ENCODE results near the gene GRID2. TPM values are rescaled to one million over a fixed set of nuclear protein-coding genes. Genes with fewer than 3 reads are reported as not detected.

The GRID2 gene
- total RNA-seq, 6 experiments from 2014 or later = not detected

- H3K27ac Mint-ChIP-seq = no peak overlapping the region
- H3K27me3 Mint-ChIP-seq (ENCODE audit: insufficient read depth) = no peaks in the 10 kb centered on the region
- H3K4me3 Mint-ChIP-seq = no peak overlapping the region
- no peak for DNase-seq
- H3K4me1 Mint-ChIP-seq (ENCODE audit: low read depth) = no peaks in the 10 kb centered on the region
- no peak for TF ChIP-seq CTCF (IDR thresholded peaks at IDR 0.05)
- peaks cover 8% of the 10 kb centered on the region for H3K9me3 Mint-ChIP-seq
- no peaks in the 10 kb centered on the region for H3K36me3 Mint-ChIP-seq (ENCODE audit: low read depth)
Observed at GRCh38 chr4:92657695-92658094, 353.9 kb downstream of the GRID2 start.

DNA sequence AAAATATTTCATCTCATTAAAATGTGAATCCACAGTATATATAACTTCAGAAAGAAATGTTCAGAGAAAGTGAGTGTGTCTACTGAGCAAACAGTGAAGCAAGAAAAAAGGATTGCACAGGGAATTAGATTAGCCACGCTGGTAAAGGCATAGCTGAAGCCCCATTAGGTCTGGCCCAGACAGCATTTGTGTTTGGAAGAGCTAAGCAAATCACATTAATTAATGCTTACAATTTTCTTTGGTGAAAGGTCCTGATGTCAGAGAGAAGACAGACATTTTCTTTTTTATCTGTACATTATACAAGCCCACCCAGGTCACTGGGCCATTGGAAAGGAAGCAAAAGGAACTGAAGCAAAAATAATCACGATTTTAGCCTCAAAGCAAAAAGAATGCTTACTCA, 354.6 kb downstream of the GRID2 start:
- no peaks in the 10 kb centered on the region for H3K27me3 Mint-ChIP-seq (ENCODE audit: insufficient read depth)
- H3K4me1 Mint-ChIP-seq (ENCODE audit: low read depth) = no peaks in the 10 kb centered on the region
- TF ChIP-seq CTCF (IDR thresholded peaks at IDR 0.05) = no peak
- no peak overlapping the region for H3K27ac Mint-ChIP-seq
- no peak overlapping the region for H3K4me3 Mint-ChIP-seq
- no peaks in the 10 kb centered on the region for H3K36me3 Mint-ChIP-seq (ENCODE audit: low read depth)
- DNase-seq = no peak
- H3K9me3 Mint-ChIP-seq = peaks cover 8% of the 10 kb centered on the region

DNA sequence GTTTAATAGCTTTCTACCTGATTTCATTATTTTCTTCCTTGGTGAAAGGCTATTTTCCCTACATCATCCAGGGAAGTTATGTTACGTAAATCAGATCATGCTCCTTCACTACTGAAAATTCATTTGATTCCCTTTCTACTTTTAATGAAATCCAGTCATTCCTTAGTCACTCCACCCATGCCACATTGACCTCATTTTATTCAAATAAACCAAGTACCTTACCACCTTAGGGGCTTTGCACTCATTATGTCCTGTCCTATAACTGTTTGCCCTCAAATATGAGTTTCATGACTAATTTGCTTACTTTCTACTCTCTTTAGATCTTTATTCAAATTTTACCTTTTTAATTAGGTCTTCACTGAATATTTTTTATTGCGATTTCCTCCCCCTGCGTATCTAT, 374.0 kb downstream of the GRID2 start:
- H3K27ac Mint-ChIP-seq = no peak overlapping the region
- no peaks in the 10 kb centered on the region for H3K4me1 Mint-ChIP-seq (ENCODE audit: low read depth)
- H3K4me3 Mint-ChIP-seq = no peak overlapping the region
- H3K27me3 Mint-ChIP-seq (ENCODE audit: insufficient read depth) = no peaks in the 10 kb centered on the region
- peaks cover 25% of the 10 kb centered on the region for H3K9me3 Mint-ChIP-seq
- TF ChIP-seq CTCF (IDR thresholded peaks at IDR 0.05) = no peak
- H3K36me3 Mint-ChIP-seq (ENCODE audit: low read depth) = no peaks in the 10 kb centered on the region
- DNase-seq = no peak

GRCh38 chr4:92678292-92678691, 374.5 kb downstream of the GRID2 start:
- Mint-ChIP-seq H3K4me3 (no peak overlapping the region), H3K36me3 (ENCODE audit: low read depth) (no peaks in the 10 kb centered on the region), H3K27ac (no peak overlapping the region), H3K4me1 (ENCODE audit: low read depth) (no peaks in the 10 kb centered on the region), H3K9me3 (peaks cover 26% of the 10 kb centered on the region), H3K27me3 (ENCODE audit: insufficient read depth) (no peaks in the 10 kb centered on the region)
- TF ChIP-seq CTCF (IDR thresholded peaks at IDR 0.05) = no peak
- DNase-seq = no peak

- Mint-ChIP-seq H3K36me3 (ENCODE audit: low read depth) (no peaks in the 10 kb centered on the region), H3K4me1 (ENCODE audit: low read depth) (no peaks in the 10 kb centered on the region), H3K4me3 (no peak overlapping the region), H3K27me3 (ENCODE audit: insufficient read depth) (no peaks in the 10 kb centered on the region), H3K9me3 (peaks cover 26% of the 10 kb centered on the region), H3K27ac (no peak overlapping the region)
- no peak for TF ChIP-seq CTCF (IDR thresholded peaks at IDR 0.05)
- no peak for DNase-seq
Observed at GRCh38 chr4:92679149-92679548, 375.4 kb downstream of the GRID2 start.

- Mint-ChIP-seq H3K4me3 (no peak overlapping the region), H3K9me3 (peaks cover 20% of the 10 kb centered on the region), H3K36me3 (ENCODE audit: low read depth) (no peaks in the 10 kb centered on the region), H3K27me3 (ENCODE audit: insufficient read depth) (no peaks in the 10 kb centered on the region), H3K4me1 (ENCODE audit: low read depth) (no peaks in the 10 kb centered on the region), H3K27ac (no peak overlapping the region)
- DNase-seq = no peak
- TF ChIP-seq CTCF (IDR thresholded peaks at IDR 0.05) = no peak
Observed at GRCh38 chr4:92714640-92715039, 410.9 kb downstream of the GRID2 start.
